Measurements from ENCODE around the gene RAMP2. TPM values are rescaled to one million over a fixed set of nuclear protein-coding genes. Genes with fewer than 3 reads are reported as not detected.
A peak's percentile ranks its signal among the peaks of the same experiment; 100 is the strongest.

RAMP2 gene
- total and polyA plus RNA-seq, 2 of the 13 experiments (the other 11 are each of a cell fraction or from before 2014, with no cell fraction given) = 1.4 to 5.2 TPM

- no peak for TF ChIP-seq ZNF556 (CRISPR knock-in tag; IDR thresholded peaks at IDR 0.05; ENCODE audit: borderline replicate concordance)
- TF ChIP-seq MIER3 (CRISPR knock-in tag; IDR thresholded peaks at IDR 0.05; ENCODE audit: borderline replicate concordance) = no peak; the same call in none of the 2 replicates
- peak; percentile 78 for TF ChIP-seq ZNF670 (CRISPR knock-in tag; IDR thresholded peaks at IDR 0.05; ENCODE audit: borderline replicate concordance)
- TF ChIP-seq ZFP41 (CRISPR knock-in tag; IDR thresholded peaks at IDR 0.05; ENCODE audit: borderline replicate concordance) = no peak
- TF ChIP-seq WIZ (CRISPR knock-in tag; IDR thresholded peaks at IDR 0.05) = peak; percentile 96
- TF ChIP-seq, protein P1, sequence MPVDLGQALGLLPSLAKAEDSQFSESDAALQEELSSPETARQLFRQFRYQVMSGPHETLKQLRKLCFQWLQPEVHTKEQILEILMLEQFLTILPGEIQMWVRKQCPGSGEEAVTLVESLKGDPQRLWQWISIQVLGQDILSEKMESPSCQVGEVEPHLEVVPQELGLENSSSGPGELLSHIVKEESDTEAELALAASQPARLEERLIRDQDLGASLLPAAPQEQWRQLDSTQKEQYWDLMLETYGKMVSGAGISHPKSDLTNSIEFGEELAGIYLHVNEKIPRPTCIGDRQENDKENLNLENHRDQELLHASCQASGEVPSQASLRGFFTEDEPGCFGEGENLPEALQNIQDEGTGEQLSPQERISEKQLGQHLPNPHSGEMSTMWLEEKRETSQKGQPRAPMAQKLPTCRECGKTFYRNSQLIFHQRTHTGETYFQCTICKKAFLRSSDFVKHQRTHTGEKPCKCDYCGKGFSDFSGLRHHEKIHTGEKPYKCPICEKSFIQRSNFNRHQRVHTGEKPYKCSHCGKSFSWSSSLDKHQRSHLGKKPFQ (CRISPR knock-in tag; IDR thresholded peaks at IDR 0.05; ENCODE audit: insufficient replicate concordance) = no peak
- TF ChIP-seq TRAFD1 (CRISPR knock-in tag; IDR thresholded peaks at IDR 0.05; ENCODE audit: borderline replicate concordance) = no peak
- TF ChIP-seq E2F5 (CRISPR knock-in tag; conservative IDR thresholded peaks at IDR 0.05) = no peak; the same call in 1 of the 2 replicates
- no peak for TF ChIP-seq RFXANK (CRISPR knock-in tag; IDR thresholded peaks at IDR 0.05)
- TF ChIP-seq, protein P2, sequence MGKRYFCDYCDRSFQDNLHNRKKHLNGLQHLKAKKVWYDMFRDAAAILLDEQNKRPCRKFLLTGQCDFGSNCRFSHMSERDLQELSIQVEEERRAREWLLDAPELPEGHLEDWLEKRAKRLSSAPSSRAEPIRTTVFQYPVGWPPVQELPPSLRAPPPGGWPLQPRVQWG (CRISPR knock-in tag; IDR thresholded peaks at IDR 0.05; ENCODE audit: borderline replicate concordance, low read depth) = 0 out of 2 replicates have a peak, but pooled peaks have one; percentile 73
- TF ChIP-seq FOXJ3 (CRISPR knock-in tag; IDR thresholded peaks at IDR 0.05; ENCODE audit: borderline replicate concordance) = no peak; the same call in 1 of the 2 replicates
- peak; percentile 70 for TF ChIP-seq KDM5A (IDR thresholded peaks at IDR 0.05; ENCODE audit: borderline replicate concordance, low read length)
- TF ChIP-seq ETV5 (CRISPR knock-in tag; IDR thresholded peaks at IDR 0.05; ENCODE audit: borderline replicate concordance) = peak; percentile 100
- TF ChIP-seq ZNF343 (CRISPR knock-in tag; IDR thresholded peaks at IDR 0.05) = no peak; the same call in 1 of the 2 replicates
- TF ChIP-seq TP53 (CRISPR knock-in tag; conservative IDR thresholded peaks at IDR 0.05) = 0 out of 2 replicates have a peak, but pooled peaks have one; percentile 57
- no peak for TF ChIP-seq HCFC1 (IDR thresholded peaks at IDR 0.05; ENCODE audit: low read depth, low read length)
- no peak for TF ChIP-seq SP4 (CRISPR knock-in tag; IDR thresholded peaks at IDR 0.05)
- TF ChIP-seq ZFP90 (CRISPR knock-in tag; IDR thresholded peaks at IDR 0.05; ENCODE audit: borderline replicate concordance) = no peak; the same call in 1 of the 2 replicates
- TF ChIP-seq KDM4B (CRISPR knock-in tag; IDR thresholded peaks at IDR 0.05) = 0 out of 2 replicates have a peak, but pooled peaks have one; percentile 11
- TF ChIP-seq ZNF644 (CRISPR knock-in tag; IDR thresholded peaks at IDR 0.05; ENCODE audit: low read depth) = peak; percentile 64
- no peak for TF ChIP-seq HOXA7 (CRISPR knock-in tag; IDR thresholded peaks at IDR 0.05)
- TF ChIP-seq KMT2A (CRISPR knock-in tag; IDR thresholded peaks at IDR 0.05) = no peak; the same call in 1 of the 2 replicates
These were observed 19.2 kb downstream of the RAMP2 start, which contains the start of gene WNK4 (continued) for GRCh38 chr17:42779936-42780850.
